ENCODE data around the gene JUP.

Gene JUP

GRCh38 chr17:41717408-41718286 is 68.9 kb downstream of the JUP start:
- no peak for DNase-seq

- no peak for DNase-seq
These were observed 74.7 kb downstream of the JUP start, which contains the start of gene GAST for GRCh38 chr17:41711669-41712400. TSS of gene GAST (plus strand) at chr17:41712331. CDS start at chr17:41715437, 3,106 bp downstream.

GRCh38 chr17:41710472-41711090 is 75.9 kb downstream of the JUP start:
- no peak for DNase-seq

- DNase-seq, result no peak
These were observed 78.5 kb downstream of the JUP start for GRCh38 chr17:41707803-41708669.

- no peak for DNase-seq
These were observed 81.1 kb downstream of the JUP start for GRCh38 chr17:41705271-41705991.
